Cardiac fibroblast (primary cell): ENCODE data around the gene TXN.
"Not testable (repeated sequence)": the region's sequence is repeated elsewhere in the genome, so short reads cannot be mapped to it uniquely, and the experiment has no call there.

Experiments
- DNase-seq, 2 donors: peaks; one replicate each; pipeline versions ENCODE4 v3.0.0 to v3.0.0-alpha.2; 2010; ENCODE audit warnings: low read depth in 2 of 2
- H3K4me3 ChIP-seq, 2 donors: replicated peaks in 1 of 2; 1 replicate in 1 of 2; 2 replicates in 1 of 2; pipeline ENCODE4 v1.5.1; 2011; ENCODE audit warnings: low read depth in 2 of 2, low read length in 2 of 2, mild to moderate bottlenecking in 2 of 2, moderate library complexity in 1 of 2
- CTCF ChIP-seq: IDR thresholded peaks from one replicate; pipeline ENCODE4 v1.5.1; 2011; ENCODE audit warnings: low read depth, mild to moderate bottlenecking, low read length, inconsistent platforms

Gene TXN

GRCh38 chr9:110206389-110206788, 49.9 kb downstream of the TXN start:
- no peak for TF ChIP-seq CTCF
- no peak for DNase-seq
- no peak overlapping the region for H3K4me3 ChIP-seq

GRCh38 chr9:110205612-110206011, 50.7 kb downstream of the TXN start:
- not testable (repeated sequence) for DNase-seq, H3K4me3 ChIP-seq

- no peak overlapping the region for H3K4me3 ChIP-seq
- DNase-seq = no peak
- no peak for TF ChIP-seq CTCF
Observed at GRCh38 chr9:110202232-110202631, 54.1 kb downstream of the TXN start.

GRCh38 chr9:110199643-110200042, 56.7 kb downstream of the TXN start:
- DNase-seq = no peak
- no peak overlapping the region for H3K4me3 ChIP-seq
- TF ChIP-seq CTCF = no peak

GRCh38 chr9:110198357-110198756, 58.0 kb downstream of the TXN start:
- DNase-seq = no peak
- no peak overlapping the region for H3K4me3 ChIP-seq
- no peak for TF ChIP-seq CTCF

- peak; percentile 51 for TF ChIP-seq CTCF
- DNase-seq = peak in 1 of 2 donors; percentile 35
- H3K4me3 ChIP-seq = no peak overlapping the region
Observed at GRCh38 chr9:110197330-110198187, 58.7 kb downstream of the TXN start.

- not testable (repeated sequence) for H3K4me3 ChIP-seq, DNase-seq
Observed at GRCh38 chr9:110196084-110196499, 60.2 kb downstream of the TXN start.
